ENCODE measurements around the gene ACVR1B. TPM values are rescaled to one million over a fixed set of nuclear protein-coding genes. Genes with fewer than 3 reads are reported as not detected.

The ACVR1B gene
- total RNA-seq, 1 donor from 2014 or later, result 9.6 TPM

GRCh38 chr12:51917041-51917590 is 34.4 kb upstream of the ACVR1B start:
- DNase-seq (ENCODE audit: low read depth), result no peak

GRCh38 chr12:51917746-51918453 is 33.6 kb upstream of the ACVR1B start:
- no peak for DNase-seq (ENCODE audit: low read depth)

- no peak for DNase-seq (ENCODE audit: low read depth)
Observed at GRCh38 chr12:51920046-51920445, 31.5 kb upstream of the ACVR1B start.

GRCh38 chr12:51921017-51921725 is 30.3 kb upstream of the ACVR1B start:
- DNase-seq (ENCODE audit: low read depth), result peak; percentile 59

GRCh38 chr12:51922146-51922545 is 29.4 kb upstream of the ACVR1B start:
- DNase-seq (ENCODE audit: low read depth), result no peak

- DNase-seq (ENCODE audit: low read depth), result peak; percentile 66
Observed at GRCh38 chr12:51922762-51923505, 28.6 kb upstream of the ACVR1B start.

GRCh38 chr12:51923506-51924365 is 27.8 kb upstream of the ACVR1B start:
- peak; percentile 36 for DNase-seq (ENCODE audit: low read depth)

- no peak for DNase-seq (ENCODE audit: low read depth)
Observed at GRCh38 chr12:51924551-51925319, 26.8 kb upstream of the ACVR1B start.

- DNase-seq (ENCODE audit: low read depth), result no peak
Observed at GRCh38 chr12:51925346-51926063, 26.0 kb upstream of the ACVR1B start.

GRCh38 chr12:51926064-51926632 is 25.4 kb upstream of the ACVR1B start:
- no peak for DNase-seq (ENCODE audit: low read depth)

- no peak for DNase-seq (ENCODE audit: low read depth)
Observed at GRCh38 chr12:51926718-51927117, 24.8 kb upstream of the ACVR1B start.

- DNase-seq (ENCODE audit: low read depth), result no peak
Observed at GRCh38 chr12:51932218-51933076, 19.1 kb upstream of the ACVR1B start.

- no peak for DNase-seq (ENCODE audit: low read depth)
Observed at GRCh38 chr12:51934080-51934479, 17.4 kb upstream of the ACVR1B start.

GRCh38 chr12:51937926-51938325 is 13.6 kb upstream of the ACVR1B start:
- no peak for DNase-seq (ENCODE audit: low read depth)

GRCh38 chr12:51938726-51939125 is 12.8 kb upstream of the ACVR1B start:
- DNase-seq (ENCODE audit: low read depth), result no peak

- DNase-seq (ENCODE audit: low read depth), result no peak
Observed at GRCh38 chr12:51941011-51941581, 10.4 kb upstream of the ACVR1B start.

GRCh38 chr12:51941604-51942003 is 9.9 kb upstream of the ACVR1B start:
- no peak for DNase-seq (ENCODE audit: low read depth)

GRCh38 chr12:51942056-51942455 is 9.4 kb upstream of the ACVR1B start:
- DNase-seq (ENCODE audit: low read depth), result no peak

All from myocyte (in vitro differentiated cells).